Endothelial cell of umbilical vein (primary cell): ENCODE results near the gene CFAP57. TPM values are rescaled to one million over a fixed set of nuclear protein-coding genes. Genes with fewer than 3 reads are reported as not detected.

Experiments
- BruUV-seq: library from RNA; stranded (reverse); fragments of 400-500 nt; replicated peaks from 2 replicates; lab custom pipeline; 2021; lab: Mats Ljungman, UMichigan
- CTCF ChIA-PET: fragments of 300-600, 350-600 bp; sonication (Branson Sonifier 250); formaldehyde crosslinking; loops from one replicate; lab custom pipeline; 2021; ENCODE audit warnings: antibody characterized with exemption, inconsistent platforms; lab: Charles Lee
- POLR2A ChIA-PET: fragments of 300-600, 350-600 bp; sonication (Branson Sonifier 250); formaldehyde crosslinking; loops from one replicate; lab custom pipeline; 2021; ENCODE audit warnings: antibody characterized with exemption, inconsistent platforms; lab: Charles Lee
- DNase-seq: peaks from one replicate; pipeline ENCODE4 v3.0.0-alpha.2; 2011; ENCODE audit warnings: low read depth, low spot score
- FAIRE-seq: peaks from 2 replicates; lab custom pipeline; 2011; peaks lifted over from hg19 to GRCh38; lab: Jason Lieb, UNC
- H2AFZ ChIP-seq: 2 replicates; pipeline ENCODE4 v1.6.0; 2012; ENCODE audit warnings: low read depth, low read length, control low read depth, inconsistent platforms
- H3K27ac ChIP-seq: 2 replicates; pipeline ENCODE4 v1.5.1; 2011; ENCODE audit warnings: low read depth, mild to moderate bottlenecking, control low read depth, low read length, moderate library complexity; ENCODE audit not compliant: insufficient read depth
- H3K27me3 ChIP-seq, 2 experiments: 2 replicates each; pipeline versions ENCODE4 v1.6.0 to v1.6.1; 2011; ENCODE audit warnings: low read length in 2 of 2, mixed read lengths in 1 of 2; ENCODE audit not compliant: control insufficient read depth in 2 of 2, insufficient read depth in 2 of 2
- H3K36me3 ChIP-seq, 2 experiments: 2 replicates in 1 of 2; 3 replicates in 1 of 2; pipeline ENCODE4 v1.5.1; 2011; ENCODE audit warnings: low read length in 2 of 2, mild to moderate bottlenecking in 1 of 2, moderate library complexity in 1 of 2; ENCODE audit not compliant: control insufficient read depth in 2 of 2, insufficient read depth in 2 of 2; ENCODE audit errors: extremely low read depth in 1 of 2
- H3K4me1 ChIP-seq: 3 replicates; pipeline ENCODE4 v1.5.1; 2011; ENCODE audit warnings: mild to moderate bottlenecking, low read length; ENCODE audit not compliant: control insufficient read depth, insufficient read depth; ENCODE audit errors: extremely low read depth
- H3K4me2 ChIP-seq: 2 replicates; pipeline ENCODE4 v1.6.1; 2011; ENCODE audit warnings: low read length, control low read depth, mixed read lengths; ENCODE audit not compliant: insufficient read depth
- H3K4me3 ChIP-seq, 3 experiments: fragments of 200-600 bp in 1 of 3; sonication (generic), shearing (Covaris generic) in 1 of 3; replicated peaks in 1 of 3; 2 replicates each; pipeline ENCODE4 v1.5.1; 2011 to 2016; ENCODE audit warnings: control low read depth in 3 of 3, low read length in 3 of 3, mild to moderate bottlenecking in 2 of 3, inconsistent platforms in 1 of 3, low read depth in 1 of 3, moderate library complexity in 1 of 3; ENCODE audit not compliant: insufficient read depth in 1 of 3
- H3K79me2 ChIP-seq: 2 replicates; pipeline ENCODE4 v1.6.0; 2012; ENCODE audit warnings: low read length, inconsistent platforms; ENCODE audit not compliant: control insufficient read depth, insufficient read depth
- H3K9ac ChIP-seq: replicated peaks from 2 replicates; pipeline ENCODE3; 2011; ENCODE audit warnings: low read length, control low read depth; ENCODE audit not compliant: insufficient read depth; ENCODE audit errors: extremely low read depth
- H3K9me1 ChIP-seq: replicated peaks from 3 replicates; pipeline ENCODE4 v1.6.0; 2011; ENCODE audit warnings: mild to moderate bottlenecking, low read length; ENCODE audit not compliant: control insufficient read depth, insufficient read depth; ENCODE audit errors: extremely low read depth
- H3K9me3 ChIP-seq: replicated peaks from 2 replicates; pipeline ENCODE4 v1.5.1; 2012; ENCODE audit warnings: low read length, inconsistent platforms; ENCODE audit not compliant: control insufficient read depth, insufficient read depth
- H4K20me1 ChIP-seq: replicated peaks from 2 replicates; pipeline ENCODE3; 2011; ENCODE audit warnings: mild to moderate bottlenecking, low read length; ENCODE audit not compliant: control insufficient read depth, insufficient read depth; ENCODE audit errors: extremely low read depth
- CTCF ChIP-seq, 2 donors: IDR thresholded peaks; 1 replicate in 1 of 2; 2 replicates in 1 of 2; pipeline ENCODE4 v1.5.1; 2011; ENCODE audit warnings: low read length in 2 of 2, mild to moderate bottlenecking in 2 of 2, moderate library complexity in 2 of 2, control low read depth in 1 of 2, inconsistent platforms in 1 of 2, low read depth in 1 of 2; ENCODE audit not compliant: insufficient read depth in 1 of 2; ENCODE audit errors: extremely low read depth in 1 of 2
- EZH2 ChIP-seq: IDR thresholded peaks from 2 replicates; pipeline ENCODE4 v1.6.1; 2012; ENCODE audit warnings: borderline replicate concordance, low read depth, mild to moderate bottlenecking, moderate library complexity, low read length, inconsistent platforms; ENCODE audit not compliant: severe bottlenecking
- FOS ChIP-seq: IDR thresholded peaks from 2 replicates; pipeline ENCODE4 v1.6.1; 2011; ENCODE audit warnings: mild to moderate bottlenecking, low read length, moderate library complexity, borderline replicate concordance; ENCODE audit not compliant: insufficient read depth
- GATA2 ChIP-seq: IDR thresholded peaks from 2 replicates; pipeline ENCODE4 v1.7.0; 2011; ENCODE audit warnings: low read depth, mild to moderate bottlenecking, moderate library complexity, mixed read lengths, low read length; ENCODE audit not compliant: insufficient read length, insufficient read depth
- JUN ChIP-seq: IDR thresholded peaks from 2 replicates; pipeline ENCODE4 v1.6.1; 2011; ENCODE audit warnings: borderline replicate concordance, low read depth; ENCODE audit not compliant: insufficient read length, insufficient read depth
- MAX ChIP-seq: IDR thresholded peaks from 2 replicates; pipeline ENCODE4 v1.6.1; 2011; ENCODE audit not compliant: insufficient read depth, insufficient read length
- MYC ChIP-seq: IDR thresholded peaks from one replicate; pipeline ENCODE4 v1.6.1; 2011; ENCODE audit warnings: mild to moderate bottlenecking, low read depth, low read length
- POLR2A ChIP-seq: IDR thresholded peaks from 2 replicates; pipeline ENCODE4 v1.6.1; 2012; ENCODE audit warnings: low read depth, mild to moderate bottlenecking, control low read depth, low read length
- POLR2AphosphoS5 ChIP-seq: IDR thresholded peaks from 2 replicates; pipeline ENCODE4 v1.6.1; 2012; ENCODE audit warnings: low read depth, mild to moderate bottlenecking, control low read depth, low read length, moderate library complexity; ENCODE audit not compliant: insufficient read depth
- dilution Hi-C: fragments of 300-500 bp; cut with MboI; formaldehyde crosslinking; loops from one replicate; pipeline ENCODE4 v1.15.0; 2019; ENCODE audit warnings: low sequenced_read_pairs; ENCODE audit not compliant: extremely low pct_ligation_motif_present
- intact Hi-C: fragments of 100-400 bp; cut with micrococcal nuclease; formaldehyde crosslinking; loops from one replicate; pipeline ENCODE4 v1.10.0; 2022
- polyA plus RNA-seq, 4 experiments: library from polyadenylated mRNA; depleted of rRNA in 3 of 4; stranded (reverse) in 3 of 4; unstranded in 1 of 4; fragments of >200 nt; gene quantifications; 2 replicates each; pipeline versions ENCODE4 v1.2.1 to v1.2.3, GENCODE V29; 2011 to 2012; ENCODE audit warnings: missing spikeins in 1 of 4
- total RNA-seq: library from RNA; stranded (reverse); gene quantifications from 2 replicates; pipeline ENCODE4 v1.2.3, GENCODE V29; 2021

CFAP57 gene
- total and polyA plus RNA-seq, 2 donors (not counting 3 experiments of a cell fraction or from before 2014, with no cell fraction given) = 0.88 to 0.91 TPM

- H3K9me3 ChIP-seq = no peaks in the 10 kb centered on the region
- peaks cover 8 to 30% of the 10 kb centered on the region in 2 experiments for H3K27me3 ChIP-seq
- BruUV-seq = no TSS peak
- dilution Hi-C loops (no loop called here), intact Hi-C loops (no loop called here)
- H3K79me2 ChIP-seq = no peaks in the 10 kb centered on the region
- POLR2A ChIA-PET = no interaction called here
- H3K36me3 ChIP-seq = no peaks in the 10 kb centered on the region
- no peak for DNase-seq
- no peak overlapping the region for H3K4me3 ChIP-seq
- H2AFZ ChIP-seq = no peak overlapping the region
- no peaks in the 10 kb centered on the region for H3K4me1 ChIP-seq
- no peak overlapping the region for H3K9ac ChIP-seq
- no peaks in the 10 kb centered on the region for H3K9me1 ChIP-seq
- H3K27ac ChIP-seq = no peak overlapping the region
- FAIRE-seq = no peak
- TF ChIP-seq CTCF (IDR thresholded peaks at IDR 0.05; ENCODE audit: extremely low read depth in 1 of 2, insufficient read depth in 1 of 2, low read depth in 1 of 2, low read length in 2 of 2) = no peak
- TF ChIP-seq GATA2 = no peak
- TF ChIP-seq POLR2A = no peak
- no peak for TF ChIP-seq EZH2
- TF ChIP-seq JUN = no peak
- TF ChIP-seq FOS = no peak
- no peak for TF ChIP-seq MYC
- no peak overlapping the region for H3K4me2 ChIP-seq
- CTCF ChIA-PET = interaction anchor here (0.9 kb wide), 1 partner anchor 98 kb away, joined by 3 read pairs; no protein-coding TSS in a partner anchor
- no peaks in the 10 kb centered on the region for H4K20me1 ChIP-seq
These were observed 42.7 kb upstream of the CFAP57 start for GRCh38 chr1:43129426-43129825.

GRCh38 chr1:43134068-43134467, 38.1 kb upstream of the CFAP57 start:
- intact Hi-C loops (no loop called here), dilution Hi-C loops (no loop called here)
- Histone ChIP-seq H3K4me2 (no peak overlapping the region), H3K36me3 (no peaks in the 10 kb centered on the region), H3K79me2 (no peaks in the 10 kb centered on the region), H3K27ac (no peak overlapping the region), H2AFZ (no peak overlapping the region), H3K27me3 (peaks cover 15 to 19% of the 10 kb centered on the region in 2 experiments), H3K4me1 (no peaks in the 10 kb centered on the region), H3K9me3 (no peaks in the 10 kb centered on the region), H4K20me1 (no peaks in the 10 kb centered on the region), H3K9ac (no peak overlapping the region), H3K4me3 (no peak overlapping the region), H3K9me1 (no peaks in the 10 kb centered on the region)
- ChIA-PET POLR2A (no interaction called here), CTCF (interaction anchor here (0.6 to 1.9 kb wide), 3 partner anchors 12 to 126 kb away, joined by 3 to 4 read pairs (median 3); no protein-coding TSS in a partner anchor)
- FAIRE-seq = no peak
- TF ChIP-seq JUN (no peak), POLR2AphosphoS5 (no peak), FOS (no peak), MYC (no peak), MAX (no peak), EZH2 (no peak), POLR2A (no peak)
- no TSS peak for BruUV-seq
- no peak for DNase-seq
